HepG2 (cell line): ENCODE data around the gene SYCP2. TPM values are rescaled to one million over a fixed set of nuclear protein-coding genes. Genes with fewer than 3 reads are reported as not detected.
A peak's percentile ranks its signal among the peaks of the same experiment; 100 is the strongest.

Experiments
- CREBL2 ChIP-seq: sonication (generic); formaldehyde crosslinking; IDR thresholded peaks from 2 replicates; pipeline ENCODE4 v1.8.1; 2023; ENCODE audit warnings: missing genetic modification reagents, mild to moderate bottlenecking, borderline replicate concordance
- DRAP1 ChIP-seq: IDR thresholded peaks from 2 replicates; pipeline ENCODE4 v1.6.1; 2016; ENCODE audit warnings: missing genetic modification reagents, missing compliant biosample characterization
- ELF3 ChIP-seq: IDR thresholded peaks from 2 replicates; pipeline ENCODE4 v1.6.1; 2016; ENCODE audit warnings: missing genetic modification reagents, missing compliant biosample characterization
- GABPA ChIP-seq, 2 experiments: IDR thresholded peaks; 2 replicates each; pipeline ENCODE4 v1.6.1; 2011 to 2016; ENCODE audit warnings: low read depth in 2 of 2, low read length in 1 of 2, missing biosample characterization in 1 of 2, missing genetic modification characterization in 1 of 2
- HOXA3 ChIP-seq: sonication (generic); formaldehyde crosslinking; IDR thresholded peaks from 2 replicates; pipeline ENCODE4 v1.5.0; 2020; ENCODE audit warnings: missing genetic modification reagents
- IKZF5 ChIP-seq: IDR thresholded peaks from 2 replicates; pipeline ENCODE4 v1.6.1; 2018; ENCODE audit warnings: missing genetic modification reagents, mild to moderate bottlenecking, missing compliant biosample characterization
- MLLT10 ChIP-seq: sonication (generic); formaldehyde crosslinking; IDR thresholded peaks from 2 replicates; pipeline ENCODE4 v1.4.0; 2020; ENCODE audit warnings: missing genetic modification reagents
- NCOA2 ChIP-seq: sonication (generic); formaldehyde crosslinking; IDR thresholded peaks from 2 replicates; pipeline ENCODE4 v1.8.0; 2022; ENCODE audit warnings: inconsistent platforms
- RXRB ChIP-seq: IDR thresholded peaks from 2 replicates; pipeline ENCODE4 v1.6.1; 2016; ENCODE audit warnings: borderline replicate concordance, missing genetic modification reagents, missing compliant biosample characterization
- SALL1 ChIP-seq: sonication (generic); formaldehyde crosslinking; IDR thresholded peaks from 2 replicates; pipeline ENCODE4 v1.8.0; 2022; ENCODE audit warnings: mild to moderate bottlenecking, missing genetic modification reagents
- SRF ChIP-seq: IDR thresholded peaks from 2 replicates; pipeline ENCODE4 v1.6.1; 2011; ENCODE audit warnings: mild to moderate bottlenecking, low read depth, low read length, moderate library complexity
- TFE3 ChIP-seq: IDR thresholded peaks from 2 replicates; pipeline ENCODE4 v1.6.1; 2016
- YEATS2 ChIP-seq: sonication (generic); formaldehyde crosslinking; IDR thresholded peaks from 2 replicates; pipeline ENCODE4 v1.4.0; 2020; ENCODE audit warnings: missing genetic modification reagents, borderline replicate concordance
- ZBTB26 ChIP-seq: IDR thresholded peaks from 2 replicates; pipeline ENCODE4 v1.6.1; 2016; ENCODE audit warnings: missing compliant biosample characterization, missing genetic modification reagents, borderline replicate concordance
- ZC3H13 ChIP-seq: sonication (generic); formaldehyde crosslinking; IDR thresholded peaks from 2 replicates; pipeline ENCODE4 v1.8.1; 2023; ENCODE audit warnings: mild to moderate bottlenecking, missing genetic modification reagents, moderate library complexity
- ZMYM3 ChIP-seq: sonication (generic); formaldehyde crosslinking; IDR thresholded peaks from 2 replicates; pipeline ENCODE4 v1.5.1; 2020; ENCODE audit warnings: mild to moderate bottlenecking, missing genetic modification reagents
- ZNF207 ChIP-seq: fragments of 450-650 bp; IDR thresholded peaks from 2 replicates; pipeline ENCODE4 v1.6.1; 2016; ENCODE audit warnings: antibody characterized with exemption, borderline replicate concordance
- ZNF225 ChIP-seq: sonication (generic); formaldehyde crosslinking; IDR thresholded peaks from 2 replicates; pipeline ENCODE4 v1.4.0; 2020; ENCODE audit warnings: mild to moderate bottlenecking, missing genetic modification reagents
- ZNF333 ChIP-seq: sonication (generic); formaldehyde crosslinking; IDR thresholded peaks from 2 replicates; pipeline ENCODE4 v1.4.0; 2020; ENCODE audit warnings: mild to moderate bottlenecking, missing genetic modification reagents, borderline replicate concordance
- ZNF460 ChIP-seq: sonication (generic); formaldehyde crosslinking; IDR thresholded peaks from 2 replicates; pipeline ENCODE4 v1.5.1; 2020; ENCODE audit warnings: missing genetic modification reagents, mild to moderate bottlenecking, borderline replicate concordance
- ZNF562 ChIP-seq: sonication (generic); formaldehyde crosslinking; IDR thresholded peaks from 2 replicates; pipeline ENCODE4 v1.8.0; 2022; ENCODE audit warnings: missing genetic modification reagents, borderline replicate concordance
- ZNF570 ChIP-seq: sonication (generic); formaldehyde crosslinking; IDR thresholded peaks from 2 replicates; pipeline ENCODE4 v1.4.0; 2020; ENCODE audit warnings: mild to moderate bottlenecking, missing genetic modification reagents, borderline replicate concordance
- ZNF746 ChIP-seq: sonication (generic); formaldehyde crosslinking; IDR thresholded peaks from 2 replicates; pipeline ENCODE4 v1.8.0; 2022; ENCODE audit warnings: mild to moderate bottlenecking, missing genetic modification reagents
- ZNF768 ChIP-seq: sonication (generic); formaldehyde crosslinking; IDR thresholded peaks from 2 replicates; pipeline ENCODE4 v1.4.0; 2020; ENCODE audit warnings: missing genetic modification reagents
- ZSCAN20 ChIP-seq: sonication (generic); formaldehyde crosslinking; IDR thresholded peaks from 2 replicates; pipeline ENCODE4 v1.4.0; 2020; ENCODE audit warnings: missing genetic modification reagents, mild to moderate bottlenecking, borderline replicate concordance
- polyA plus RNA-seq, 8 experiments: library from polyadenylated mRNA; depleted of rRNA in 3 of 8; stranded (reverse) in 7 of 8; unstranded in 1 of 8; fragments of >200 nt; fragmentation: Illumina TruSeq in 4 of 8; extraction: Trizol in 4 of 8; gene quantifications; 2 replicates each; pipeline versions ENCODE4 v1.2.1 to v1.2.3, GENCODE V29; 2011 to 2016; ENCODE audit warnings: low read depth in 4 of 8, missing spikeins in 1 of 8, mixed read lengths in 1 of 8; ENCODE audit not compliant: insufficient read depth in 1 of 8
- total RNA-seq, 5 experiments: library from RNA; depleted of rRNA; stranded (reverse); fragments of >200 nt; fragmentation: Illumina TruSeq; extraction: Trizol; gene quantifications; 2 replicates each; pipeline ENCODE4 v1.2.3, GENCODE V29; 2016; ENCODE audit warnings: low read depth in 1 of 5

SYCP2 gene
- total and polyA plus RNA-seq, 2 of the 13 experiments (the other 11 are each of a cell fraction or from before 2014, with no cell fraction given), result 0.07 to 0.24 TPM

- peak; percentile 39; the same call in 1 of the 2 replicates for TF ChIP-seq ELF3 (CRISPR knock-in tag)
- no peak; the same call in 1 of the 2 replicates for TF ChIP-seq ZSCAN20 (CRISPR knock-in tag)
- TF ChIP-seq DRAP1, result peak; percentile 86
- peak; percentile 91 for TF ChIP-seq HOXA3 (CRISPR knock-in tag)
- TF ChIP-seq ZMYM3 (CRISPR knock-in tag), result peak; percentile 80
- TF ChIP-seq IKZF5, result peak; percentile 53
- TF ChIP-seq GABPA (IDR thresholded peaks at IDR 0.05; ENCODE audit: low read depth, low read length), result no peak
- peak; percentile 53 for TF ChIP-seq GABPA (CRISPR knock-in tag; IDR thresholded peaks at IDR 0.05; ENCODE audit: low read depth)
- TF ChIP-seq ZNF562 (CRISPR knock-in tag), result no peak
- no peak; the same call in 1 of the 2 replicates for TF ChIP-seq ZBTB26 (CRISPR knock-in tag)
- TF ChIP-seq TFE3, result 0 out of 2 replicates have a peak, but pooled peaks have one; percentile 47
- peak; percentile 65 for TF ChIP-seq ZNF768
- no peak for TF ChIP-seq ZNF460
- TF ChIP-seq ZNF746 (CRISPR knock-in tag), result no peak; the same call in 1 of the 2 replicates
- TF ChIP-seq SRF, result no peak
- peak; percentile 86; the same call in 1 of the 2 replicates for TF ChIP-seq CREBL2 (CRISPR knock-in tag)
- 0 out of 2 replicates have a peak, but pooled peaks have one; percentile 7 for TF ChIP-seq NCOA2 (CRISPR knock-in tag)
- no peak for TF ChIP-seq ZNF207
- TF ChIP-seq MLLT10 (CRISPR knock-in tag), result no peak
- peak; percentile 74 for TF ChIP-seq ZNF225 (CRISPR knock-in tag)
- peak; percentile 87 for TF ChIP-seq YEATS2 (CRISPR knock-in tag)
- TF ChIP-seq ZC3H13 (CRISPR knock-in tag), result peak; percentile 56; the same call in 1 of the 2 replicates
- TF ChIP-seq RXRB (CRISPR knock-in tag), result no peak; the same call in 1 of the 2 replicates
- peak; percentile 88 for TF ChIP-seq SALL1 (CRISPR knock-in tag)
- 0 out of 2 replicates have a peak, but pooled peaks have one; percentile 17 for TF ChIP-seq ZNF333
- TF ChIP-seq ZNF570 (CRISPR knock-in tag), result peak; percentile 95
Measured at GRCh38 chr20:59940129-59940955, 6.9 kb upstream of the SYCP2 start, which contains the start of the genes FAM217B and PPP1R3D (continued).
